ENCODE measurements around the gene ENO4.

ENO4 gene

DNA sequence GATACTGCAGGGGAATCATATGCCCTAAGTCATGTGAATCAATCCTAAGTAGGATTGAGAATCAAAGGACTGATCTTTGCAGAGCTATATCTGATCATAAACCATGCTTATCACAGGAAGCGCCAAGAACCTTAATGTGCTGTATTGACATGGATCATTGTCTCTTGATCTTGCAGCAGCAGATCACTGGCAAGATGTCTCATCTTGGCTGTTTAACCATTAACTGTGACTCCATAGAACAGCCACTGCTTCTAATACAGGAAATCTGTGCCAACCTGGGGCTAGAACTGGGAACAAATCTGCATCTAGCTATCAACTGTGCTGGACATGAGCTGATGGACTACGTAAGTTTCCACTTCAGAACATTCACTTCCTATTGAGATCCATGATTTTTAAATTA lies 21.6 kb downstream of the ENO4 start:
- DNase-seq: no peak

DNA sequence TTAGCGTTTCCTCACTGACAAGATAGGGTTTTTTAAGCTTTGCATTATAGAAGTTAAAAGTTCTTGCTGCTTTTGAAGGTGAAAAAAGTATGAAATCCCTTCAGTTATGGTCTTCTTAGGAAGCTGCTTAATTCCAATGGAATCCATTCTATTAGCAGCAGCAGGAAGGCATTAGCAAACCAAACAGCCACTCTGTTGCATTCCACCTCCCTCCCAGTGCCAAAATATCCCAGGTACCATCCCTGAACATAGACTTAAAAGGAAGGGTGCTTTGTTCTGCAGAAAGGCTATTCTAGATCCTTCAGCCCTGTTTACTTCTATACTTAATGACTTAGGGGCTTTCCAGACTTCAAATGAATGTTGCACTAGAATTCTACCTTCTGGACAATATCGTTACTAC lies 23.8 kb downstream of the ENO4 start:
- DNase-seq: no peak

DNA sequence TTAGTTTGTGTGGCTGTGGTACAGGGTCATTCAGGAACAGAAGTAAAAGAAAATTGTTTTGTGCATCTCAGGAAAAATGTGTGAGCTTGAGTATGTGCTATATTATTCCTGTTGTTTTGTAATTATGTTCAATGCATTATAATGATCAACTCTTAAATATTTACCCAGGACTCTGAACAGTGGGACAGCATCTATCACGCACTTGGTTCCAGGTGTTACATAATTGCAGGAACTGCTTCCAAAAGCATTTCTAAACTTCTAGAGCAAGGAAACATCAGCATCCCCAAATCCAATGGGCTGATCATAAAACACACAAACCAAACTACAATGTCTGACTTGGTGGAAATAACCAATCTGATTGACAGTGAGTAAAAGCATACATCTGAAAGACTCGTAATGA lies 26.6 kb downstream of the ENO4 start:
- no peak for DNase-seq

DNA sequence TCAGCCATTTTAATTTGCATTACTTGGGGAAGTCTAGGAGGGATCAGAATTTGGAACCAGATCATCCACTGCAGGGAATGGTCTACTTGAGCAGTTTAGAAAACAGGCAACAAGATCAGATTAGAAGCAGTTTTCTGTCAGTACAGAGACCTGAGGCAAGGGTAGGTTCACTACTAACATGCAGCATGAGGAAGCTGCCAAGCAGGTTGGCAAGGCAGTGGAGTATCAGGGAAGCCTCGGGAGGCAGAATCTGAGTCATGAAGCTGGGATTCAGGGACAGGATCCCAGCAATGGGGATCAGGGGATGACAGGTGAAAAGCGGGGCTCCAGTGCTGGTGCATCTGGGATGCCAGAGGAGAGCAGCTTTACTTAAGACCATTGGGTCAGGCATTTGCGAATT lies 28.1 kb downstream of the ENO4 start:
- DNase-seq: no peak

DNA sequence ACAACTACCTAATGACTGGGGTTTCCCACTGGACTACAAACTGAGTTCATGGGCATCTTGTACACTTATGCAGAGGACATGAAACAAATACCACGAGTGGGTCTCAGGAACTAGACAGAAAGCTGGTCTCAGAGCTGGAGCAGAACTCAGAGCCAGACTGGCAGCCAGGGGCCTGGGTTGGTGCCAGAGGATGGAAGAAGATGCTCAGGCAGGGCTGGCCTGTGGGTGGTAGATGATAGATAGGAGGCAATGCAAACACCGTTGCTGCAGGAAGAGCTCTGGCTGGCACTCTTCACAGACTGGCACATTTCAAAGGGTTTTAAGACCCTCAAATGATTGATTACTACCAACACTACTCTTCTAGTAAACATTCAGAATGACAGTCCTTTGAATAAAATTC lies 28.8 kb downstream of the ENO4 start:
- DNase-seq: no peak

DNA sequence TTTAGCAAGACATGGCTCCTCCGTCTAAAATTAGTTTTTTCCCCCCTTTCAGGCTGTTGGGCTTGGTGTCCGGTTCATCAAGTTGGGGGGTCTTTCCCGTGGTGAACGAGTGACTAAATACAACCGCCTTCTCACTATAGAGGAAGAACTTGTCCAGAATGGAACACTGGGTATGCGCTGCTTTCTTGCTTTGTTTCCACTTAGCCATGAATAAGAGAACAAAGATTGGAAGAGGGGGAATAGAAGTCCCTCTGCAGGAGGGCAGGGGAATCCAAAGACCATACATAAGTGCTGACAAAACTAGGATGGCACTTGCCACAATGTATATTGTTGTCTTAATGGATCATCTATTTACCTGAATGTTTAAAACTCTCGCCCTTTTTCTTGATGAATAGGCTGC lies 30.5 kb downstream of the ENO4 start:
- no peak for DNase-seq

DNA sequence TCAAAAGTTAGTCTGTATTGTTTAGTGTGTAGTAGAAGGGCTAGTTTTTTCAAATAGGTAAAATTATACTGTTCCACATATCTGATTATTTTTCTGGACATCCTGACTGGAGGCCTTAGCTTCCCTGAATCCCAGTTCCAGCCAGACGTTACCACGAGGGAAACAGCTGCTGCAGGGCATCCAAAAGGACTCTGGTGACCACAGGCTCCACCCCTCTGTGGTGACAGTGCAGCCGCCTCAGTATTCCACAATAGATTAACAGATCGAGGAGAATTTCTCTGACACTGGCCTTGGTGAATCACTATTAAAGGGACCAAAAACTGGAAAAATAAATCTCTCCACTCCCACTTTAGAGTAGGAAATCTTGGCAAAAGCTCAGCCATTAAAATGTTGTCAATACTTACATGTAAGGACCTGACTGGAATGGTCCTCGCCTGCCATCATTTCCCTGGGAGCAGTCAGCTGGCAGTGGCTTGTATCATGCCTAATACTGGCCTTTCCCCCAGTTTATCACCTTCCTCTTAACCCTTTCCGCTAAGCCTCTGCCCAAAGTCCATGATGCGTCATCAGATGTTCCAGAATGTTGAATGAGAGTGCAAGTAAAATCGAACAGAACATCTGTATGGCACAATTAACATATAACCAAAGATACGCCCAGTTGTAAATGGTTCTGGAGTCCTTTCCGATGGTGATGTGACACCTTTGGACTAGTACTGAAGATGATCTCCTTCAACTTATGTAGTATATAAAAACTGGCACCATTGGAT lies 31.6 kb downstream of the ENO4 start:
- peak; percentile 34 for DNase-seq

DNA sequence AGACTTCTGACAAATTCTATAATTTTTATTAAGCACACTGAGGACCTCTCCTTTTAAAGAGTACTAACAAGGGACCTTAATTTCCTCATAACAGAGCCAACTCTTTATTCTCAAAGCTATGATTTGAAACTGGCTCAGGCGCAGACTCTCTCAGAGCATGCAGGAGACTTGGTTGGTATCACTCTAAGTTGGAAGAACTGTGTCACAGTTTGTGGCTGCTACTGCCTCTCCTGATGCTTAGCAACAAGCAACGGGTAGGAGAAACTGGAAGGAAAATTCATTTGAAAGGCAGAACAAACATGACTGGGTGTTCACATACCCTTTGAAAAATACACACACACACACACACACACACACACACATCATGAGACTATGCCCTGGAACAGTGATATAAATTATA lies 33.3 kb downstream of the ENO4 start:
- no peak for DNase-seq

DNA sequence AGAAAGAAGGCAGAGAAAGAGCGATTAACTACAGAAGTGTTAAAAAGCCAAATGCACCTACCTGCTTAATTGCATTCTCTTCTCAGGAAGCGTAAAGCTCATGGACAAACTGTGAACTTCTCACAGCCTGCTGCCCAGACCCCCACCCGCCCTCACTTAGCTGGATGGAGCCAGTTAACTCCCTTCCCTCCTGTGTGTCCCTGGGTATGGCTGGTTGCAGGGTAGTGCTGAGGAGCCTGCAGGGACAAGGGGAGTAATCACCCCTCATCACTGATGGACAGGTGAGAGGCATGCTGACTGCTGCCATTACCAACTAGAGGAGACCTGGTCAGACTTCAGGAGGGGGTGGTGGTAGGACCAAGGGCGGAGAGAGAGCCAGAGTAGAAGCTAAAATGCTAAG lies 37.5 kb downstream of the ENO4 start:
- no peak for DNase-seq

DNA sequence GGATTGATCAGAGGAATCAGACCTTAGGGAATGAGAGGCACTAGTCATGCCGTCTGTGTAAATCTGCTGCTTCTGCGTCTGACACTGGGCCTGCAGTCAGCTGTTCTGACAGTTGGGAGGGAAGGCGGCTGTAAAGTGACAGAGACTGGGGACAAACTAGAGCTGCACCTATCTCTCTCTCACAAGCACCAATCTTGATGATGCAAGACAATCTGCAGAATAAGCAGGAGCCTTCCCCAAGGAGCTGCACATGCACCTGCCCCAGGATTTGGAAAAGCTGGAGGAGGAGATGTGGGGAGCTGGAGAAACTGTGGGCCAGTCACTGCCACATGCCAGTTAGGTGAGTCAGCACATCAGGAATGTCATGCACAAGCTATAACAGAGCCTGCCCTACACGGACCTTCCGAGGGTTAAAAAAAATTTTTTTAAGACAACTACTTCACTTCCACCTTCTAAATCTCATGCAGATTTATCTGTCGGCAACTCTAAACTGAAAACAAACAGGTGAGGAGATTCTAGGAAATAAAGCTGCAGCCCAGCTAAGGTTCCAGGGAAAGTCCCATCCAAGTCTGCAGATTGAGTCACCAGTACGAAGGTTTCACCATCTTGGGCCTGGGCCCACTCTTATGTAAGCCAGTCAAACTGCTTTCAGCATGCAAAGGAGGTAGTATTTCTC lies 39.2 kb downstream of the ENO4 start:
- DNase-seq: no peak

DNA sequence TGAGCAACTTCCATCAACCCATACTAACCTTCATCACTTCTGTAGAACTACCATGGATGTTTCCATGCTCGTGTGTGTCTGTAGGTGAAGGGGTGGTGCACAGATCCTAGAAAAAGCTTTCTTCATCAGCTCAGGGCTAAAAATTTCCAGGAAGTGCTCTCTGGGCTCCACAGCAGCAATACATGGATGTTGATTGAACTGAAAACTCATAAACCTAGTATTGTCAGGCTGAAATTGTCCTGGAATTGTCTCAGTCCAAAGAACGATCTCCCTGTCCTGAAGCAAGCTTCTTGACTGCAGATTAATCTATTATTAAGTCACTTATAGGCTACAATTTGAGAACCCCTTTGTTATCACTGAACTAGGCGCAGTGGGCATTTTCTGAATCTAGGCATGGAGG lies 39.8 kb downstream of the ENO4 start:
- no peak for DNase-seq

DNA sequence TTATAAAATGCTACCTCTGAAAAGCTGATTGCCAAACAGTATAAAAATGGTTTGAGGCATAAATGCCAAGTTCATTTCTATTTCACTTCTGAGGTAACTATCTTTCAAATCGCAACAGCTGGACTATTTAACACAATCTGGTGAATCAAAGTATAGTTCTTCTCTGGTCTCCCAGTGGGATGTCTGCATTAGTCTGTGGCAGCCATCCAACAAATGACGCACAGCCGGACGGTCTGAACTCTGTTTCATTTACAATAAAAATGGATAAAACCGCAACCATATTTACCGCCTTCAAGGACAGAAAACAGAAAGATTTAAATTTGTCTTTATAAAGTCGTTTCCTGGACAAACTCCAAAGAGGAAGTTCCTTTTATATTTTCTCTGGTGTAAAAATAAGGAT lies 41.9 kb downstream of the ENO4 start:
- DNase-seq: peak; percentile 85

DNA sequence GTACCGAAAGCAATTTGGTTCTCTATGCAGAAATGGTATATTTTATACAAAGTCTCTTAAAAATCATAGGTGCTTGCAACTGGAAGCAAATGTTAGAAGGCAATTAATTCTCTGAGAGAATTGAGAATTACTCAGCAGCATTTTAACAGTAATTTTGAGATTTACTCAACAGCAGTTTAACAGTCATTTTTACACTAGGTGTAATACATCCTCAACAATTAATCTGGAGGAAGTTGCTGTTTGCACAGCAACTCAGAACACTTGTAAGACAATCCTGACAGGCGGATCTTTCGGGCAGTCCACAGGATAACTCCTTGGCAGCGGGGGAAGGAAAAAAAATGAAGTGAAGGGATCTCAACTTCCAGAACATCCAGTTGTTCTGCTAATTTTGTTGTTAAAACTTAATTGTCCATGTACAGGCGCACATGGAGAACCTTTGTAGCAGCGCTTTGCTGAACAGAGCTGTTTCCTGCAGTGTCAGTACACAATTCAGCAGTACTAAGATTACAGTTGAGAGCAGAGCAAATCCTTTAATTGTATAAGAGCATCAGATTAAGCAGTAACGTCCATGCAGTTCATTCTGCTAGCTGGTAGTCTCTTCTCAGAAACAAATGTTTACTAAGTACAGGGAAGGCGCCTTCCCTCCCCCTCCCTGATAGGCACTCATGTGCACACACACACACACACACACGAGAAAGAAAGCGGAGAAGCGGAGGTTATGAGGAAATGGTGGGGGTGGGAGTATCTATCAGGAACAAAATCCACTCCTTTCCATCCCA lies 43.8 kb downstream of the ENO4 start:
- DNase-seq: no peak

DNA sequence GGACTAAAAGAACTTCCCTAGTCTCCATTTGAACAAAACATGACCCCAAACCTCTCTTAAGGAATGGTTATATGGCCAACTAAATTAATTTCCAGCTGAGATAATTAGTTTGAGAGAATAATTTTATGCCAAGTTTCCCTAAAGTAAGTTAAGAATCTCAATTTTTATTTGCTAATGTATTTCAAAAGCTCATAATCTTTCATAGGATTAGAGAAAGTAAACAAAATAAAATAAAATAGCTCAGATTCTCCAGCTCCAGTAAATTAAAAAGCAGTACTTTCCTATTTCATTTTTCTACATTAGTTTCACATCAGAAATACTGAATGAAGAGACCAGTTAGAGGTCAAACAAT lies 44.4 kb downstream of the ENO4 start:
- no peak for DNase-seq

DNA sequence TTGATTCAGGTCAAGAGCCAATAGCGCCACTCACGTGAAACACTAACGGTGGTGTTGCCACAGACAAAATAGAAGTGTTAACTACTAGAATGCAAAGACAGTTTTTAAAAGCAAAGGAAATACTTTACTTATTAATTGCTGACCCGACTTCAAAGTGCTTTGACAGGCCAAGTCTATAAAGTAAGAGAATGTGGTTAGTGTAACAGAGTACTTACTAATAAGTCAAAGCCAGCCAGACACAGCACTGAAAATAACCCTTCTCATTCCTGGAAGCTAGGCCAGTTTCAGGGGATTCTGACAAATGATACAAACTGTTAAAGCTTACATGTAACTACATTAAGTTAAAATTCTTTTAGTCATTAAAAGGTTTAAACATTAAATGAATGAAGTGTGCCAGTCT lies 50.3 kb downstream of the ENO4 start:
- DNase-seq: no peak

DNA sequence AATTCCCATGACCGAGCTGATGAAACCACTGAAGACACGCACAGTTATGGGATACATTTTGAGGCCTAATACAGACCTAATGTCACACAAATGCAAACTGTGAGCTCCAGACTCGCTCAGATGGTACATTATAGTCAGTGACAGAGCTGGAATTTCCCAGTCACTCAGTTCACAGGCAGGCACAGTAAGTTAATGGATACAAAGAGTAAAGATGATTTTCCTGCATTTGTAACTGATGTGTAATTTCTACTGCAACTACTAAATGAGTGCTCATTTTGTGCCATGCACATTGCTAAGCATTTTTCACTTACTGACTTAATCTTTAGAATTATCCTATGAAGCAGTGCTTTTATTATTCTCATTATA lies 56.5 kb downstream of the ENO4 start:
- DNase-seq: no peak

DNA sequence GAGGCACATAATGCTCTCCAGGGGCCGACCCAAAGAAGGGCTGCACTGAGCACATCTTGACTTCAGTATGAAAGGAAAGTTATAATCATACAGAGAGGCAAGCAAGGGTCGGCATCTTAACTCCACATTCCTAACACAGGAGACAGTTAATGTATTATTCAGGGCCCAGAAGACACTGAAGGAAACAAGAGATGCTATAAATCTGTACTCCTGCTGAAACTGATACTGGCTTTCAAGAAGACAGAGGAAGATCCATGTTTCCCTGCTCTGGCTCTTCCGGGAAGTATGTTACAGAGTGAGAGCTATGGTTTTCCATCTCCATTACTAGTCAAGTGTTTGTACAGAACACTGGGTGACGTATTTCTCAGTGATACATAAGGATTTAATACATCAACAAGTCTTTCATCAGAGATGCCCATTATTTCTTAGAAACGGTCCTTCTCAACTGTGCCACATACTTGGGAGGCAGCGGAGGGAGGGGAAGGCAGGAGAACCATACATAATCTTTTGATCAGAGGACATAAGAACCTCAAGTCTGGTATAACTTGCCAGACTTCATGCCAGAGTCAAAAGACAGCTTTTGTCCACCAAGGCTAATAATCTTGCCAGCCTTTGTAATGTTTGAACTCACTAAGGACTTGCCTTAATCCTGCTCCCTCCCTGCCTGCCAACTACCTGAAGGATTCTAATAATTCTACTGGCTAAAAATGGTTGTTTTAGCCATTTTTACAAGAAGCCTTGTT lies 58.1 kb downstream of the ENO4 start:
- DNase-seq: no peak

DNA sequence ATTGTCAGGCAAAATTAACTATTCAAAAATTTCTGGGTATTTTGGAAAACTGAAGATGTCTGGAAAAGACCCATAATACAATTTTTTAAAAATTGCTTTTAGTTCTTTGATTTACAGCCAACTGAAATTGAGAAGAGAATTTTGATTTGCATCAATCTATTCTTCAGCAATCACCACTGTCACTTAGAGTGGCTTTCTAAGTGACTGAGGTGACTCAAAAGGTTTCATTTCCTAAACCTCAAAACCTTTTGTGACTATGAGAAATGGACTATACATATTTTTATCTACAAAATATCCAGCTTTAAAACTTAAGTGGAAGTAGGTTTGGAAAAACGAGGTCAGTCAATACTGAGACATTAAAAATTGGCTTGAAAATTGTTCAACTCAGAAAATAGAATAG lies 60.0 kb downstream of the ENO4 start:
- no peak for DNase-seq

DNA sequence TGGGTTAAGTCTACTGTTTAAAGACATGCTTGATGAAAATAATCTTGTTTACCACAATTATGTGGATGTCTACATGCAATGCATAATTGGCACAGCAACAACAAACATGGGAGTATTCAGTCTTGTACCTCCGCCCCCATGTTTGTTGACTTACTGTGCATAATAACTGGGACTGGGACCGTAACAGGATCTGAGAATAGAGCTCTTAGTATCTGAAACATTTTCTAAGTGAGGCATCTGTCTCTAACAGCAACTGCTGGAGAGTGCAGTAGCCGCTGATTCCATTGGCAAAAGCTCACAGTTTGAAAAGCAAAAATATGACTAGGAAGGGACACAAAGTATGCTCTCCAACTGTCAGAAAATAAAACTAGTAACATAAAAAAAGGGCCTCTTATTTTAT lies 61.6 kb downstream of the ENO4 start:
- DNase-seq: no peak

DNA sequence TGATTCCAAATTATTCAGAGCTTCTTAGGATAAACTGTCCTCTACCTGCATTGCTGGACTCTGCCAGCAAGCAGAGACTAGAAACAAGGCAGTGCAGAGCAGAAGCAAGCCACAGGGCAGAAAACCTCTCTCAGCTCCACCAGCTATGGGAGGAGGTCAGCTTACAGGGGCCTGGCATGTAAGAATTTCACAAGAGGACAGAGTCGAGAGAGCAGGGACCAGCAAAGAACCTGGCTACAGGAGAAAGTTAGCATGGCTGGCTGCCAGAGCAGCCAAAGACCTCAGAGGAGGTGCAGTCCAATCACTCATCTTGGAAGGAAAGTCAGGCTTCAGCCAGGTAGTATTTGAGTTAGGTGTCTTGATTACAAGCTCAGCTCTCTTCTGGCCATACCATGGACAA lies 62.9 kb downstream of the ENO4 start:
- no peak for DNase-seq

DNA sequence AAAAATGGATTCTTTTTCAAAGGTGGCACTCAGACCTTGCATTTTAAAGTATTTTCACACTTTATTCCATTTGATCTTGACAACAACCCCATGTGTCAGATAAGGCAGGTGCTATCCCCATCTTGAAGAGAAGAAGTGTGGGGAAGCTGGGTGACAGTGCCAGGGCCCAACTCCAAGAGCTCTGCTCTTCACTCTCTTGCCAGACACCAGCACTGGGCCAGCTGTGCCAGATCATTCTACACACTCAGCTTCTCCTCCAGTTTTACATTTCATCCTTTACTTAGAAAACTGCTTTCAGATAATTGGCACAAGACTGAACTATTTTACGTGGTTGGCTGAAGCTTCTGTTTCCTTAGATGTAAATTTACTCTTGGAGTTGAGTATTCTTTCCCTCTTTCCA lies 64.4 kb downstream of the ENO4 start:
- no peak for DNase-seq

DNA sequence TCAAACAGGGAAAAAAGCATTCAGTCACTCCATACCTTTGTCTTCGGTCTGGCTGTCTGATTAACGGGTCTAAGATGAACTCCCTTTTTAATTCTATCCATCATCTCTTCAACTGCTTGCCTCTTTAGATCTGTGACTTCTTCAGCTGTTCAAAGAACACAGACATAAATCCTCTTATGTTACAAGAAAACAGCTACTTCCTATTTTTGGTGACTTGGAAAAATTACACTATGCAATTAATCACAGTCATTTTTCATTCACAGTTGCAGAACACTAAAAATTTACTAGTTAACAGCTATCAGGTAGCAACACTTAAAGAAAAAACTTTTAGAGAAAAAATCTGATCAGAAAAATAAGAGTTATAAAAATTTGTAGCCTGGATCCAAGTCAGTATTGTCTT lies 66.0 kb downstream of the ENO4 start:
- no peak for DNase-seq

DNA sequence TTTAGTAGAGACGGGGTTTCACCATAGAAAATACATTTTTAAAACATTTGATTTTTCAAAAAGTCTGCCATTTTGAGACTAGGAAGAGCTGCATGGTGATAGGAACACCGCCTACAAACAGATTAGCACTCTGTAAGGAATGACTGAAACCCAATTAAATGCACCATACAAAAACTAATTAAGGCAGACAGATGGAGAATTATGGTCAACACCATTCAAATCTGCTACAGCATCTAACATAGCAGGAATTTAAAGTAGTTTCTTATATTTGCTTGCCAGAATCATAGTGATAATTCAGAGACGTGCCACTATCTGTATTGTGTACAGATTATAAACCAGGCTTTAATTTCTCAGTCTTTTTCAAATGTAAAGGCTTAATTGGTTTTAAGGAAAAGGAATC lies 68.2 kb downstream of the ENO4 start:
- no peak for DNase-seq

DNA sequence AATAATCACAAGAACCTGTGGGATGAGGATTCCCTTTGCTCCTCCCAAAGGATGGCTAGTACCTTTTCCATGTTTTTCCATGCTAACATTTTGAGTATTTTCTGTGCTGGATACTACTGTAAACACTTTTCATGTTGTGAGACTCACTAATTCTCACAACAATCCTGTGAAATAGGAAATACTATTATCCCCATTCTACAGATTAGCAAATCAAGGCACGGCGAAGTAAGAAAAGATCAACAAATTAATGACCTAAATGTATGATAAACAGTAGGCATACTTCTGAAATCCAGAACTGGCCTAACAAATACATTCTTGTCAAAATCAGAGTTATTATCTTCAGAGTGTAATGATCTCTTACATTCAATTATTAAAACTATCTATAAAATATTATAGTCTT lies 69.3 kb downstream of the ENO4 start:
- no peak for DNase-seq

Data from femur (tissue), 1 donor.